C4-2B (cell line): ENCODE measurements around the gene CCNO.

Experiments used
- H3K27ac ChIP-seq: fragments of 450-650 bp; 2 replicates; pipeline ENCODE4 v1.5.1; 2017
- ZFX ChIP-seq: fragments of 450-650 bp; IDR thresholded peaks from 2 replicates; pipeline ENCODE4 v1.6.1; 2017
- TF ChIP-seq, protein P1 (sequence below): fragments of 450-650 bp; conservative IDR thresholded peaks from 2 replicates; pipeline ENCODE4 v1.5.1; 2017; ENCODE audit warnings: mild to moderate bottlenecking

The CCNO gene, protein sequence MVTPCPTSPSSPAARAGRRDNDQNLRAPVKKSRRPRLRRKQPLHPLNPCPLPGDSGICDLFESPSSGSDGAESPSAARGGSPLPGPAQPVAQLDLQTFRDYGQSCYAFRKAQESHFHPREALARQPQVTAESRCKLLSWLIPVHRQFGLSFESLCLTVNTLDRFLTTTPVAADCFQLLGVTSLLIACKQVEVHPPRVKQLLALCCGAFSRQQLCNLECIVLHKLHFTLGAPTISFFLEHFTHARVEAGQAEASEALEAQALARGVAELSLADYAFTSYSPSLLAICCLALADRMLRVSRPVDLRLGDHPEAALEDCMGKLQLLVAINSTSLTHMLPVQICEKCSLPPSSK

DNA sequence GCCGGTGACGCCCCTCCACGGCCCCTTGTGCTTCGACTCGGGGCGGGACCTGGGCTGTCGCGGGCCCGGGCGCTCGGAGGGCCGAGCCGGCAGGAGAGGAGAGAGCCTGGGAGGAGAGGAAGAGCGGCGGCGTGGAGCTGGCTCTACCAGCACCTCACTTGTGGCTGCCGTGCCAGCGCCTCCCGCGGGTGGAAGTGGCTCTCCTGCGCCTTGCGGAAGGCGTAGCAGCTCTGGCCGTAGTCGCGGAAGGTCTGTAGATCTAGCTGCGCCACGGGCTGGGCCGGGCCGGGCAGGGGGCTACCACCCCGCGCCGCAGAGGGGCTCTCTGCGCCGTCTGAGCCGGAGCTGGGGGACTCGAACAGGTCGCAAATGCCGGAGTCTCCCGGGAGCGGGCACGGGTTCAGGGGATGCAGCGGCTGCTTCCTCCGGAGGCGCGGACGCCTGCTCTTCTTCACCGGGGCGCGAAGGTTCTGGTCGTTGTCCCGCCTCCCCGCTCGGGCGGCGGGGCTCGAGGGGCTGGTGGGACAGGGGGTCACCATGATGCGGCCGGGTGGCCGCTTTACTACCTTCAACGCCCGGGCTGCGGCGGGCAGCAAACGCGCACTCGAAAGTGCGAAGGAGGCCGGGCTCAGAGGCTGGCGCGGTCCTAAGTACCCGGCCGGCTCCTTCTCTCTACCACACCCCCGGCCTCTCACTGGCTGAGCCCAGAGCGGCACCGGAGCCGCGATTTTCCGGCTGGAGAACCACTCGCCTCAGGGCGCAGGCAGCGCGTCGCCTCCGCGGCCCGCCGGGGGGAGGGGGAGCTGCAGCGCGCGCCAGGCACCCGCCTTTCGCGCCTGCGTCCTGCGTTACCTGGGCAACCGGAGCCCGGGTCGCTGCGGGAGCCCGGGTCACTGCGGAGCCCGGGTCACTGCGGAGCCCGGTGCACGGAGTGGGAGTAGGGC is at the start of gene CCNO:
TSS of gene CCNO (minus strand) at position 624 of the 944 bp plus-strand sequence. CDS start at position 539, 85 bp downstream.
- peak within 1 kb of the TSS; percentile 40 for H3K27ac ChIP-seq
- TF ChIP-seq, protein P1, sequence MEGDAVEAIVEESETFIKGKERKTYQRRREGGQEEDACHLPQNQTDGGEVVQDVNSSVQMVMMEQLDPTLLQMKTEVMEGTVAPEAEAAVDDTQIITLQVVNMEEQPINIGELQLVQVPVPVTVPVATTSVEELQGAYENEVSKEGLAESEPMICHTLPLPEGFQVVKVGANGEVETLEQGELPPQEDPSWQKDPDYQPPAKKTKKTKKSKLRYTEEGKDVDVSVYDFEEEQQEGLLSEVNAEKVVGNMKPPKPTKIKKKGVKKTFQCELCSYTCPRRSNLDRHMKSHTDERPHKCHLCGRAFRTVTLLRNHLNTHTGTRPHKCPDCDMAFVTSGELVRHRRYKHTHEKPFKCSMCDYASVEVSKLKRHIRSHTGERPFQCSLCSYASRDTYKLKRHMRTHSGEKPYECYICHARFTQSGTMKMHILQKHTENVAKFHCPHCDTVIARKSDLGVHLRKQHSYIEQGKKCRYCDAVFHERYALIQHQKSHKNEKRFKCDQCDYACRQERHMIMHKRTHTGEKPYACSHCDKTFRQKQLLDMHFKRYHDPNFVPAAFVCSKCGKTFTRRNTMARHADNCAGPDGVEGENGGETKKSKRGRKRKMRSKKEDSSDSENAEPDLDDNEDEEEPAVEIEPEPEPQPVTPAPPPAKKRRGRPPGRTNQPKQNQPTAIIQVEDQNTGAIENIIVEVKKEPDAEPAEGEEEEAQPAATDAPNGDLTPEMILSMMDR: no peak; the same call in 1 of the 2 replicates
- TF ChIP-seq ZFX: 0 out of 2 replicates have a peak, but pooled peaks have one; percentile 12

DNA sequence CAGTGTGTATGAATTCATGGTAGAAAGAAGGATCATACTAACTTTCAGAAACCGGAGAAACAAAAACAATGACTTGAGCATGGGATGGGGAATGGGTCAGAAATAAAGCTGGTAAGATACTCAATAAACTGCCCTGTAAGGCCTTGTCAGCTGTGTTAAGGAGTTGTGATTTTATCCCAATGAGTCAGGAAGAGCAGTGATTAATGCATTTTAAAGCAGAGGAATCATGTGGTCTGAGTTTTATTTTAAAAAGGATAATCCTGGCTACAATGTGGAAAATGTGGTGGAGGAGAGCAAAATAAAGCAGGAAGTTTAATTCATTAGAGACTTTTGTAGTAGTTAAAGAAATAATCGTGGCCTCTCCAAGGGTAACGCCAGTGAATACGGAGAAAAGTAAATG is 45.4 kb upstream of the CCNO start:
- TF ChIP-seq, protein P1: no peak
- TF ChIP-seq ZFX: no peak
- H3K27ac ChIP-seq: no peak overlapping the region

DNA sequence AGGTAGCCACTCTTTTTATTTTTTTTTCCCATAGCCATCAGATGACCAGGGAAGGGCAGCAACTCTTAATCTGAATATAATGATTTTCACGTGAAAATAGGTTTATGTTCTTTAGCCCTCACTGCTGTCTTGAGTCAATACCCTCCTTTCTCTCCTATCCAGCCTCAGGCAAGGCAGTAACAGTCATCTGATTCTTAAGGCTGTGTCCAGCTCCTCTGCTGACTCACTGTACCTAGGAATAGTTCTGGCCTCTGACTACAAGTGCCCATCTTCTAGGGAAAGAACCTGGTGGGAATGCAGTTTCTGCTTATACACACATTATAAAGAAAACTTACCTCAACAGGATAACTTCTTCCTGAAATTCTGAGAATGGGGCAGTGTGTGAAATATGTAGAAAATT is 43.4 kb upstream of the CCNO start:
- TF ChIP-seq, protein P1: no peak
- no peak for TF ChIP-seq ZFX
- no peak overlapping the region for H3K27ac ChIP-seq

DNA sequence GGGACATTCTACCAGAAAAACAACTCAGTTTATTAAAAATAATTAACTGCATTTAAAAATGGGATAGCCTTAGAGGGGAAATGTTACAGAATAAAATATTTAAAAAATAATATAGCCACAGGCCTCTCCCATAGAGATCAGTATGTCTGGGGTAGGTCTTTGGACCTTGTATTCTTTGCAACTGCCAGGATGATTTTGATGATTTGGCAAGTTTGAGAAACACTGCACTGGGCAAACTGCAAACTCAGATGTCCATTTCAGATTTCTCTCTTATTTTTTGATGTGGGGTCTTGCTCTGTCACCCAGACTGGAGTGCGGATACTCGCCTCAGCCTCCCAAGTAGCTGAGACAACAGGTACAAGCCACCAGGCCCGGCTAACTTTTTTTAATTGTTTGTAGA is 24.9 kb upstream of the CCNO start:
- TF ChIP-seq ZFX: no peak
- TF ChIP-seq, protein P1: no peak
- H3K27ac ChIP-seq: no peak overlapping the region

DNA sequence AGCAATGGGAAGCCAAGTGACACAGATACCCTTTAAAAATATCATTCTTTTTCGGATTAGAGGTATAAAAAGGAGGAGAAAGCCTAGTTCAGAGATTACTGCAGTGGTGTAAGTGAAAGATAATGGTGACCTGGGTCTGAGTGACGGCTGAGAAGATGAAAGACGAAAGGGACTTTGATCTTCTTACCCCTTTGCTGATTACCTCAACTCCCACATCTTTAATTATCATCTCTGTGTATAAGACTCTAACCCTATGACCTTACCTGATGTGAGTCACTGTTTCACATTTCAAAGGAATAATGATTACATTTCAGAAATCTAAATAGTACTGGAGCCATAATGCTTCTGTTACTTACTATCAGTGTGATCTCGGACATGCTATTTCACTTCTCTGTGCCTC is 21.4 kb upstream of the CCNO start:
- no peak overlapping the region for H3K27ac ChIP-seq
- TF ChIP-seq ZFX: no peak
- TF ChIP-seq, protein P1: no peak

DNA sequence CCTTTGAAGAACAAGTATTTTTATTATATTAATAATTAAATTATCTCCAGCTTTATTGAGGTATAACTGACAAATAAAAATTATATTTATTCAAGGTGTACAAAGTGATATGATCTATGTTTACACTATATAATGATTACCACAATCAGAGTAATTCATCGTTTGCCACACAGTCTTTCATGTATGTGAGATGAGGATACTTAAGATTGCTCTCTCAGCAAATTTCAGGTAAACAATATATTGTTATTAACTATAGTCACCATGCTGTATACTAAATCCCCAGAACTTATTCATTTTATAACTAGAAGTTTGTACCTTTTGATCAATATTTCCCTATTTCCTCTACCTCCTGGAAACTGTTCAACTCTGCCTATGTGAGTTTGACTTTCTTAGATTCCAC is 16.7 kb upstream of the CCNO start:
- no peak for TF ChIP-seq ZFX
- TF ChIP-seq, protein P1: no peak
- no peak overlapping the region for H3K27ac ChIP-seq

DNA sequence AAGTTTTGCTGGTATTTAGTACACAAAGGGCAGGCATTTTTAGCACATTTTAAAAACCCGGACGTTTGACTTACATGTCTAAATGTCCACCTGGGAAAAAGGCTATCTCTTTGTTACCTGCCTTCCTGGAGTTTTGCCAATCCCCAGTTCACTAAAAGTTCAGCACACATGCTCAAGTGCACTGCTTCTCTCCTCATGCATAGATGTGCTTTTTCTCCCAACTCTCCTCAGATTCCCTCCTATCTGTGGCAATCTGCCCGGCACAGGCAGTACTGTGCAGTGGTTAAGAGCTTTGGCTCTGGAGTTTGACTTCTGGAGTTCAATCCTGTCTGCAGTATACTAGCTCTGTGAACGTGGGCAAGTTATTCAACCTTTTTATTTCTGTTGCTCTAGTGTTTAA is 8.3 kb upstream of the CCNO start:
- no peak overlapping the region for H3K27ac ChIP-seq
- TF ChIP-seq, protein P1: no peak
- TF ChIP-seq ZFX: no peak
